Ovary (tissue), 3 donors: Measurements from ENCODE around the gene COL6A3.

Source experiments
- CTCF ChIP-seq, 3 donors: fragments of 450-650 bp in 2 of 3; fragments of 200-600 bp in 1 of 3; IDR thresholded peaks; one replicate each; pipeline versions ENCODE4 v1.5.1 to v1.8.0; 2016 to 2022; ENCODE audit warnings: antibody characterized with exemption in 3 of 3, mild to moderate bottlenecking in 1 of 3
- EP300 ChIP-seq: sonication (generic); formaldehyde crosslinking; IDR thresholded peaks from one replicate; pipeline ENCODE4 v1.6.1; 2017; ENCODE audit warnings: antibody characterized with exemption
- POLR2A ChIP-seq: fragments of 450-650 bp; IDR thresholded peaks from one replicate; pipeline ENCODE4 v1.6.1; 2017; ENCODE audit warnings: antibody characterized with exemption, mild to moderate bottlenecking, moderate library complexity
- donor health status: DM: no; HTN: no; CAD: no.

GRCh38 chr2:237371856-237372255, 42.1 kb downstream of the COL6A3 start:
- TF ChIP-seq CTCF (IDR thresholded peaks at IDR 0.05) (no peak), POLR2A (no peak), EP300 (no peak)
